Activated T-cell treated with anti-CD3 and anti-CD28 coated beads, Interleukin-2, amount 50 U/mL, for 24 hours (primary cell): Measurements from ENCODE around the gene GRM4.
"Not testable (repeated sequence)": the region's sequence is repeated elsewhere in the genome, so short reads cannot be mapped to it uniquely, and the experiment has no call there.

Source experiments
- DNase-seq: peaks from one replicate; pipeline ENCODE4 v3.0.0-alpha.2; 2020
- H3K27ac Mint-ChIP-seq: 2 replicates; pipeline ENCODE4 v1.8.0; 2020; ENCODE audit warnings: mild to moderate bottlenecking, mixed read lengths
- H3K27me3 Mint-ChIP-seq: 2 replicates; pipeline ENCODE4 v1.8.0; 2020; ENCODE audit warnings: mixed read lengths
- H3K36me3 Mint-ChIP-seq: 2 replicates; pipeline ENCODE4 v1.8.0; 2020; ENCODE audit warnings: low read depth, mixed read lengths
- H3K4me1 Mint-ChIP-seq: 2 replicates; pipeline ENCODE4 v1.8.0; 2020; ENCODE audit warnings: low read depth, mixed read lengths
- H3K4me3 Mint-ChIP-seq: 2 replicates; pipeline ENCODE4 v1.8.0; 2020; ENCODE audit warnings: mild to moderate bottlenecking, moderate library complexity, mixed read lengths
- H3K9me3 Mint-ChIP-seq: 2 replicates; pipeline ENCODE4 v1.8.0; 2020; ENCODE audit warnings: mixed read lengths

The GRM4 gene

GRCh38 chr6:34022250-34022872, 123.5 kb downstream of the GRM4 start:
- Mint-ChIP-seq H3K4me3 (no peak overlapping the region), H3K4me1 (no peaks in the 10 kb centered on the region)

DNA sequence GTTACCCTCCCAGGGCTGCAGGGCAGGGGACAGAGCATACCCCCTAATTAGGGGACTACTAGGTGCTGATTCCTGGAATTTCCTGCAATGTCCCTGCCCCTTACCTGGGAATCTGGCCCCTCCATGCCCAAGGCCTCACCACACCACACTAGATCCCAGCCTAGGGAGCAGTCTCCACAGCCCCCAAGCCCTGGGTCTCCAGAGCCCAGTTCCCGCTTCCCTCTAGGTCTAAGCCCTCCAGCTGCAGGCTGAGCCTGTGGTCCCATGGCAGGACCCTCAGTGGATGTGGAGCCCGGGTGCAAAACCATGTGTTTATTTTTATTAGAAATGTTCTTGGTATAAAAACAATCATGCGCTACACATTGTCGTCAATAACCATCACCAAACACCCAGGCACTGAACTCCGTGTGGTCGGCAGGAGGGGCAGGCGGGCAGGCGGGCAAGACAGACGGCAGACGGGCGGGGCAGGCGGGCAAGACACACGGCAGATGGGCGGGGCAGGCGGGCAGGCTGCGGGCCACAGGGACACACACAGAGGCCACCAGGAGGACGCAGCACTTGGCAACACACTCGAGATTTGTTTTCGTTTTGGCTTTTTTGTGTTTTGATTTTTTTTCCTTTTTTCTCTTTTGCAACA, 124.2 kb downstream of the GRM4 start:
- no peaks in the 10 kb centered on the region for H3K36me3 Mint-ChIP-seq
- H3K4me3 Mint-ChIP-seq: no peak overlapping the region
- H3K27ac Mint-ChIP-seq: no peak overlapping the region
- H3K4me1 Mint-ChIP-seq: no peaks in the 10 kb centered on the region
- no peaks in the 10 kb centered on the region for H3K9me3 Mint-ChIP-seq
- no peaks in the 10 kb centered on the region for H3K27me3 Mint-ChIP-seq
- DNase-seq: no peak

More at GRCh38 chr6:34022250-34022872, 123.5 kb downstream of the GRM4 start:
- H3K27ac Mint-ChIP-seq: no peak overlapping the region
- no peaks in the 10 kb centered on the region for H3K27me3 Mint-ChIP-seq
- no peak for DNase-seq
- H3K9me3 Mint-ChIP-seq: no peaks in the 10 kb centered on the region
- no peaks in the 10 kb centered on the region for H3K36me3 Mint-ChIP-seq

DNA sequence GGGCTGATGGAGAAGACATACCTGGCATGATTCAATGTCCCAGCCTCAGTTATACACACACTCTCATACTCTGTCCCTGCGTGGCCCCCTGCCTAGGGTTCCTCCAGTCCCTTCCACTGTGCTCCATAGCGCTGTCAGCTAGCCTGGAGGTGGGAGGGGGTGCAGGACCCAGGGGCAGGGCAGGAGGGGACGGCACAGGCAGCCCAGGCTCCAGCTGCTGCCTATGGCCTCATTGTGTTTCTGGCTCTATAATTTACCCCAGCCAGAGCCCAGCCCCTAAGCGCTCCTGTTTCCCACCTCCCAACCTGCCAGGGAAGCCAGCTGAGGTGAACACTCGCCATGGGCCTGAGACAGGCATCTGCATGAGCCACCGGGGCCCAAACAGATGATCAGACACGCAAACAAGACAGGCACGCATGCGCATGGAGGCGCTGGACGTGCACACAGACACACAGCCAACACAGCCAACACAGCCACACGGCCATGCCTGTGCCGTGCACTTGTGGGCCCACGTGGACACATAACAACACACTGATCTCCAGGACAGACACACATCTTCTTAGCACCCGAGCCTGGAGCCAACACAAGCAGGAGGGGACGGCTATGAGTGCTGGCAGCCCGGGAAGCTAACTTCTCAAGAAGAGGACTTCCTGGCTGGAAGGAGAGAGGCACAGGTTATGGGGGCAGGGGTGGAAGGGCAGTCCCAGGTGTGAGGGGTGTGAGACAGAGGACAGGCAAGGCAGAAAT, 124.9 kb downstream of the GRM4 start:
- Mint-ChIP-seq H3K9me3 (no peaks in the 10 kb centered on the region), H3K27ac (no peak overlapping the region), H3K36me3 (no peaks in the 10 kb centered on the region), H3K4me1 (no peaks in the 10 kb centered on the region), H3K4me3 (no peak overlapping the region), H3K27me3 (no peaks in the 10 kb centered on the region)
- no peak for DNase-seq

DNA sequence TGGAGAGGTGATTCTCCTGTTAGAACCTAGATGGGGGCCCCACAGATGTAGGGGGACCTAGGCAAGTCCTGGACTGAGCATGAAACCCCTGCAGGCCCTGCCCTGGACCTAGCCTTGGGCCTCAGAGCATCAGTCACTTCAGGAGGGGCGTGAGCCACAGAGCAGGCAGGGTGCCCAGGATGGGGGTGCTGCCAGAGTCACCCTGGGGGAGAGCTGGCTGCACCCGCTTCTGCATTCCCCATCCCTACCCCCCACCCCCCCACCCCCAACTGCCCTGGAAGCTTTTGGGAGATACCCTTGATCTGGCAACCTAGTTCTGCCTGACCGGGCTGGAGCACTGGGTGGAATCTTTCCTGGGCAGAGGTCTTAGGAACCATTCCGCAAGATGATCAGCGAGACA, 125.6 kb downstream of the GRM4 start:
- Mint-ChIP-seq H3K4me1 (no peaks in the 10 kb centered on the region), H3K9me3 (no peaks in the 10 kb centered on the region), H3K4me3 (no peak overlapping the region), H3K27me3 (no peaks in the 10 kb centered on the region), H3K36me3 (no peaks in the 10 kb centered on the region), H3K27ac (no peak overlapping the region)
- DNase-seq: no peak

DNA sequence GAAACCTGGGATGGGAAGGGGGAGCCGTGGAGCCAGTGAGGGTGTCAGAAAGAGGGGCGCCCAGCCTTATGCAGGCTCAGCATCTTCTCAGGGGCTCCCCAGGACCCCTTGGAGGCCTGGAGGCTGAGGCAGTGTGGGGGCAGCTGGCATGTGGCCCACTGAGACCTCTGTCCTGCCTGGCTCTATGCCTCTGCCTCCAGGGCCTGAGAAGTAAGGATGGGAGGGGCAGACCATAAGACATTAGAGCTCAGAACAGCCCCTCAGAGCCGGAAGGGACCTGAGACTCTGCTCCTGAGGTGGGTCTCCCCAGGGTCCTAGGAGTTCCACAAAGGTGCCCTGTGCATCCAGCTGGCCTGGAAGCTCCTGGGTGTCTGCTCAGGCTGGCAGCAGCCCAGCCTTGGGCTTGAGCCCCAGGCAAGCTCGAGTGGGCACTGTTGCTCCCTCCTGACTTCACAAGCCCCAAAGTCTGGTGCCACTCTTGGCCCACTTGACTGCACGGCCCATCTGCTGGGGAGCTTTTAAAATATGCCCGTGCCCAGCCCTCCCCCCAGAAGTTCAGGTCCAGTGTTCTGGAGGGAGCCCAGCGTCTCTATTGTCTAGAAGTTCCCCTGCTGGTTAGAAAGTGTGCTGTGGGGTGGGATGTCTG, 126.8 kb downstream of the GRM4 start:
- DNase-seq: no peak

DNA sequence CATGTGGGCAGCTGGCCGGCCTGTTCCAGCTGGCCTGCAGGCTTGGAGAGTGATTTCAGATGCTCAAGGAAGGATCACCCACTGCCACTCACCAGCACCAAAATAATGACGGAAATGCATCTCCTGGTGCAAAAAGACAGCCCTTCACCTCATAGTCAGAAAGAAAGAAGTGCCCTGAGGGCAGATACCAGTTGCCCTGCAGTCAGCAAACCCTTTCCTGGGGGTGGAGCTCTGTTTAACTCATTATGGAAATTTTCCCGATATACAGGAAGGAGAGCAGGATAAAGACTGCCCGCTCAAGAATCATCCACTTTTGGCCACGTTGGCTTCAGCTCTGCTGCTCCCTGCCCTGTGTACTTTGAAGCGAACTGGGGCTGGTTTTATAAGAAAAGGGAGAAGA, 127.9 kb downstream of the GRM4 start:
- Mint-ChIP-seq H3K4me3 (no peak overlapping the region), H3K9me3 (no peaks in the 10 kb centered on the region), H3K4me1 (no peaks in the 10 kb centered on the region), H3K36me3 (no peaks in the 10 kb centered on the region), H3K27ac (no peak overlapping the region), H3K27me3 (no peaks in the 10 kb centered on the region)
- no peak for DNase-seq

More for the DNA sequence above, 126.8 kb downstream of the GRM4 start:
- H3K4me1 Mint-ChIP-seq: no peaks in the 10 kb centered on the region
- no peak overlapping the region for H3K4me3 Mint-ChIP-seq
- no peak overlapping the region for H3K27ac Mint-ChIP-seq
- no peaks in the 10 kb centered on the region for H3K36me3 Mint-ChIP-seq
- no peaks in the 10 kb centered on the region for H3K27me3 Mint-ChIP-seq
- H3K9me3 Mint-ChIP-seq: no peaks in the 10 kb centered on the region

DNA sequence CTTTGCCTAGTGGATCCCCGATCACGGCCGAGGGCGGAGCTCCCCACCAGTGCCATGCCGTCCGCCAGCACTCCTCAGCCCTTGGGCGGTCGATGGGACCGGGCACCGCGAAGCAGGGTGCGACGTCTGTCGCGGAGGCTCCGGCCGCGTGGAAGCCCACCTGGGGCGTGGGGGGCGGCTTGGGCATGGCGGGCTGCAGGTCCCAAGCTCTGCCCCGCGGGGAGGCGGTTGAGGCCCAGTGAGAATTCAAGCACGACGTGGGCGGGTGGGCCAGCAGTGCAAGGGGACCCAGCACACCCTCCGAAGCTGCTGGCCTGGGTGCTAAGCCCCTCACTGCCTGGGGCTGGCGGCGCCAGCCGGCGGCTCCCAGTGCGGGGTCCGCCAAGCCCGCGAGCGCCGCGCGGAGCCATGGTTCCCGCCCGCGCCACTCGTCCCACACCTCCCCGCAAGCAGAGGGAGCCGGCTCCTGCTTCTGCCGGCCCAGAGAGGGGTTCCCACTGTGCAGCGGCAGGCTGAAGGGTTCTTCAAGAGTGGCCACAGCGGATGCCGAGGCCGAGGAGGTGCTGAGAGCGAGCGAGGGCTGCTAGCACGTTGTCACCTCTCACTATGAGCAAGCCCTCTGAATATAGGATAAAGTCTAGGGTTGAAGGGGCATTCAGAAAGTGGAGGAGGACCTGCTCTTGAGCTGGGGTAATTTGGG, 128.6 kb downstream of the GRM4 start:
- H3K27ac Mint-ChIP-seq: no peak overlapping the region
- DNase-seq: no peak
- no peaks in the 10 kb centered on the region for H3K36me3 Mint-ChIP-seq
- H3K4me1 Mint-ChIP-seq: no peaks in the 10 kb centered on the region
- H3K4me3 Mint-ChIP-seq: no peak overlapping the region
- no peaks in the 10 kb centered on the region for H3K27me3 Mint-ChIP-seq
- H3K9me3 Mint-ChIP-seq: no peaks in the 10 kb centered on the region

GRCh38 chr6:34016573-34016972, 129.3 kb downstream of the GRM4 start:
- H3K9me3 Mint-ChIP-seq, DNase-seq, H3K27me3 Mint-ChIP-seq, H3K27ac Mint-ChIP-seq, H3K4me3 Mint-ChIP-seq, H3K36me3 Mint-ChIP-seq, H3K4me1 Mint-ChIP-seq: not testable (repeated sequence)

- no peak overlapping the region for H3K27ac Mint-ChIP-seq
- no peaks in the 10 kb centered on the region for H3K36me3 Mint-ChIP-seq
- H3K4me3 Mint-ChIP-seq: no peak overlapping the region
- DNase-seq: no peak
- no peaks in the 10 kb centered on the region for H3K9me3 Mint-ChIP-seq
- no peaks in the 10 kb centered on the region for H3K4me1 Mint-ChIP-seq
- no peaks in the 10 kb centered on the region for H3K27me3 Mint-ChIP-seq
Measured at GRCh38 chr6:34015586-34015985, 130.3 kb downstream of the GRM4 start.

DNA sequence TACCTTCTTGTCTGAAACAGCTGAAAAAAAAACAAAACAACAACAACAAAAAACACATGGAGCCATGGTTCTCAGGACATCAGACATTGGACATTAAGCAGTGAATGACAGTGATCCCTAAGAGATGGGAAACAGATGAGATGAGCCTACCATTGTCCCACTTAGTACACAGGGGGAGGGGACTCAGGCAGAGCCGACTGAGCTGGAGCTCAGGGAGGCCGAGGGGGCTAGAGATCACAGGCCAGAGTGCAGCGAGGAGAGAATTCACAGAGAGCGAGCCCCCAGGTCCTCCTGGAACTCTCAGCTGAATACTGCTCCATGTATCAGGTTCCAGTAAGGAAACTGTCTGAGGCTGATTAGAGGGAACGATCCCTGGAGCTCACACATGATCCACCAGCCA, 134.6 kb downstream of the GRM4 start:
- Mint-ChIP-seq H3K4me3 (no peak overlapping the region), H3K27ac (no peak overlapping the region), H3K9me3 (no peaks in the 10 kb centered on the region), H3K4me1 (no peaks in the 10 kb centered on the region), H3K27me3 (no peaks in the 10 kb centered on the region), H3K36me3 (no peaks in the 10 kb centered on the region)
- no peak for DNase-seq

- Mint-ChIP-seq H3K36me3 (no peaks in the 10 kb centered on the region), H3K4me3 (no peak overlapping the region), H3K9me3 (no peaks in the 10 kb centered on the region), H3K27ac (no peak overlapping the region), H3K4me1 (no peaks in the 10 kb centered on the region), H3K27me3 (no peaks in the 10 kb centered on the region)
- DNase-seq: no peak
Measured at GRCh38 chr6:34005901-34006531, 139.9 kb downstream of the GRM4 start.

- Mint-ChIP-seq H3K9me3 (no peaks in the 10 kb centered on the region), H3K4me1 (no peaks in the 10 kb centered on the region), H3K27ac (no peak overlapping the region), H3K36me3 (no peaks in the 10 kb centered on the region), H3K27me3 (no peaks in the 10 kb centered on the region), H3K4me3 (no peak overlapping the region)
- DNase-seq: no peak
Measured at GRCh38 chr6:34004706-34005105, 141.2 kb downstream of the GRM4 start.

DNA sequence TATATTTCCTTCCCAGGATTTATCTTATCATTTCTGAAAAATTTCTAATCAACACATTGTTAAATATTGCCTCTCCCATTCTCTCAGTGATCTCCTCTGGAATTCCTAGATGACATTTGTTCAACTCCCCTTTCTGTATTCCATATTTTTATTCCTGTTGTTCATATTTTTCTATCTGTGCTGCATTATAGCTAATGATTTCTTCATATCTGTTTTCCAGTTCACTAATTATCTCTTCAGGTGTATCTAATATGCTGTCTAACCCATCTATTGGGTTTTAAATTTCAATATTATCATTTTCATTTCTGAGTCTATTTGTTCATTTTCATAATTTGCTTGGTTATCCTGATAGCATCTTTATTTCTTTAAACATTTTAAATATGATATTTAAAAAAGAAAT, 141.9 kb downstream of the GRM4 start:
- H3K4me1 Mint-ChIP-seq: no peaks in the 10 kb centered on the region
- no peaks in the 10 kb centered on the region for H3K27me3 Mint-ChIP-seq
- no peaks in the 10 kb centered on the region for H3K36me3 Mint-ChIP-seq
- H3K27ac Mint-ChIP-seq: no peak overlapping the region
- no peaks in the 10 kb centered on the region for H3K9me3 Mint-ChIP-seq
- H3K4me3 Mint-ChIP-seq: no peak overlapping the region
- no peak for DNase-seq
